Mammary epithelial cell (primary cell): ENCODE measurements around the gene GOLT1A.

ENCODE experiments used
- CTCF ChIP-seq, 2 donors: IDR thresholded peaks in 1 of 2; conservative IDR thresholded peaks in 1 of 2; 2 replicates each; pipeline ENCODE4 v1.5.1; 2011 to 2012; ENCODE audit warnings: inconsistent platforms in 2 of 2, low read length in 2 of 2, mild to moderate bottlenecking in 2 of 2, control low read depth in 1 of 2, low read depth in 1 of 2; ENCODE audit not compliant: insufficient read depth in 1 of 2; ENCODE audit errors: extremely low read depth in 1 of 2
- EZH2 ChIP-seq: IDR thresholded peaks from 2 replicates; pipeline ENCODE4 v1.6.1; 2012; ENCODE audit warnings: low read length, inconsistent platforms, borderline replicate concordance

GRCh38 chr1:204254031-204254661 is 40.4 kb upstream of the GOLT1A start:
- TF ChIP-seq CTCF (conservative IDR thresholded peaks at IDR 0.05 in 1 of 2, IDR thresholded peaks at IDR 0.05 in 1 of 2; ENCODE audit: extremely low read depth in 1 of 2, insufficient read depth in 1 of 2, low read depth in 1 of 2, low read length in 2 of 2) = no peak
- TF ChIP-seq EZH2 = no peak
